ENCODE results near the gene CCDC148.

Gene CCDC148

DNA sequence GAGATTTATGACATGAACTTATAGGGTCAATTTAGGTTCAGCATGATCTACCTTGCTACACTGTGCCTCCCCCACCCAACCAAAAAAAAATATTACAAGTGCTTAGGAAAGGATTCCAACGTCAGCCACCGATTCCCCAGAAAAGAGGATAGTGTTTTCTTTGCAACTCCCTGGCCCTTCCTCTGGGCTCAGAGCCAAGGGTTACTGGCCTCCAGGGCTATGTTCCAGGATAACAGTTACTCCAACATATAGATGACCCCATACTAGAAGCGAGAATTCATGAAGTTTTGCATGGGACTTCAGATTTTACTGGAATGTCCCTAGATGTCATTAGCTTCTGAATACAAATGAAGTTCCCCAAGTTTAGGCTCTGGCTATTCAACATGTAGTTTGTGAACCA lies 182.8 kb downstream of the CCDC148 start:
- TF ChIP-seq, protein P1, sequence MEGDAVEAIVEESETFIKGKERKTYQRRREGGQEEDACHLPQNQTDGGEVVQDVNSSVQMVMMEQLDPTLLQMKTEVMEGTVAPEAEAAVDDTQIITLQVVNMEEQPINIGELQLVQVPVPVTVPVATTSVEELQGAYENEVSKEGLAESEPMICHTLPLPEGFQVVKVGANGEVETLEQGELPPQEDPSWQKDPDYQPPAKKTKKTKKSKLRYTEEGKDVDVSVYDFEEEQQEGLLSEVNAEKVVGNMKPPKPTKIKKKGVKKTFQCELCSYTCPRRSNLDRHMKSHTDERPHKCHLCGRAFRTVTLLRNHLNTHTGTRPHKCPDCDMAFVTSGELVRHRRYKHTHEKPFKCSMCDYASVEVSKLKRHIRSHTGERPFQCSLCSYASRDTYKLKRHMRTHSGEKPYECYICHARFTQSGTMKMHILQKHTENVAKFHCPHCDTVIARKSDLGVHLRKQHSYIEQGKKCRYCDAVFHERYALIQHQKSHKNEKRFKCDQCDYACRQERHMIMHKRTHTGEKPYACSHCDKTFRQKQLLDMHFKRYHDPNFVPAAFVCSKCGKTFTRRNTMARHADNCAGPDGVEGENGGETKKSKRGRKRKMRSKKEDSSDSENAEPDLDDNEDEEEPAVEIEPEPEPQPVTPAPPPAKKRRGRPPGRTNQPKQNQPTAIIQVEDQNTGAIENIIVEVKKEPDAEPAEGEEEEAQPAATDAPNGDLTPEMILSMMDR (IDR thresholded peaks at IDR 0.05; ENCODE audit: low read length, missing control alignments), result no peak
- DNase-seq (ENCODE audit: low read depth), result no peak
- no peak overlapping the region for H3K4me3 ChIP-seq (replicated peaks; ENCODE audit: low read depth, low read length)

DNA sequence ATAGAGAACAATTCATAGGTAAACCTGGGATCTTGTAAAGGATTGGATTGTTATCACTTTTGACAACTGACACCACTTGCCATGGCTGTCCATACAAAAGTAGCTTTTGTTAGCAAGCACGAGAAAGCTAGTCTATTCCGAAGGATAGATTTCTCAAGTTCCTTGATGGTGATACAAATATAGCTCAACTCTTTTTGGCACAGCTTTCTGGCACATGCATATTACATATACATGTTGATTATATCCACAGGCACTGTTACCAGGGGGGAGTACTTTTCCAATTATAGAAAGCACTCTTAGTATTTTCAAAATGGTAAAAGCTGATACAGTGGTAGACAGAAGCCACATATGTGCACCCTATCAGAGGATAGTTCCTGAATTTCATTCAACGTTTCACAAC lies 186.0 kb downstream of the CCDC148 start:
- no peak overlapping the region for H3K4me3 ChIP-seq (replicated peaks; ENCODE audit: low read depth, low read length)
- TF ChIP-seq, protein P1 (IDR thresholded peaks at IDR 0.05; ENCODE audit: low read length, missing control alignments), result no peak
- DNase-seq (ENCODE audit: low read depth), result no peak

DNA sequence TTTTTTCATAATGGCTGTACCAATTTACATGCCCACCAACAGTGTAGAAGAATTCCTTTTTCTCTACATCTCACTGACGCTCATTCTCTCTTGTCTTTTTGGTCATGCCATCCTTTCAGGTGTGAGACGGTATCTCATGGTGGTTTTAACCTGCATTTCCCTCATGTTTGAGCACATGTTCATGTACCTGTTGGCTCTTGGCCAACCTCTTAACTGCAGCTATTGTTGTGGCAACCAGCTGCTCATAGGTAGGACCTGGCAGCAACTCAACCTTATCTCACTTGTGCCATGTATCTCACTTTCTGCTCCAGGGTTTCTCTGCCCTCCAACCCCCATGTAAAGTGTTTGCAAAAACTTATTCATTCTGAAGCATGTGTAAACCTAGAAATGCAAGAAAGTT lies 187.4 kb downstream of the CCDC148 start:
- TF ChIP-seq, protein P1 (IDR thresholded peaks at IDR 0.05; ENCODE audit: low read length, missing control alignments), result no peak
- H3K4me3 ChIP-seq (replicated peaks; ENCODE audit: low read depth, low read length), result no peak overlapping the region
- no peak for DNase-seq (ENCODE audit: low read depth)

DNA sequence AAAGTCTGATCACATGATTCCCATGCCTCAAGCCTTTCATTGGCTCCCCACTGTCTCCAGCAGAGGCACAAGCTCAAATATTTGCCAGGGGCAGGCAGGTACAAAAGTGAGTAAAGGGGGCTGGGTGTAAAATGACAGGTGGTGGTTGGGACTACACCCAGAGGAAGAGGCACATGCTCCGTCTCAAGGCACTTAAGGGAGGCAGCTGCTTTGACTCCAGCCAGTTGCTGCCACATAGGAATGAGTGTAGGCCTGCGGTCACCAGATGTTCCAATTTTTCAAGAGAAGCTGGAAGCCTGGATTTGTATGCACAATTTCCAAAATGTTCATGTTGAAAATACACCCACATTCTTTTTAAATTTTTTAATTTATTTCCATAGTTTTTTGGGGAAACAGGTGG lies 190.4 kb downstream of the CCDC148 start:
- DNase-seq (ENCODE audit: low read depth), result no peak
- no peak overlapping the region for H3K4me3 ChIP-seq (replicated peaks; ENCODE audit: low read depth, low read length)
- TF ChIP-seq, protein P1 (IDR thresholded peaks at IDR 0.05; ENCODE audit: low read length, missing control alignments), result no peak

DNA sequence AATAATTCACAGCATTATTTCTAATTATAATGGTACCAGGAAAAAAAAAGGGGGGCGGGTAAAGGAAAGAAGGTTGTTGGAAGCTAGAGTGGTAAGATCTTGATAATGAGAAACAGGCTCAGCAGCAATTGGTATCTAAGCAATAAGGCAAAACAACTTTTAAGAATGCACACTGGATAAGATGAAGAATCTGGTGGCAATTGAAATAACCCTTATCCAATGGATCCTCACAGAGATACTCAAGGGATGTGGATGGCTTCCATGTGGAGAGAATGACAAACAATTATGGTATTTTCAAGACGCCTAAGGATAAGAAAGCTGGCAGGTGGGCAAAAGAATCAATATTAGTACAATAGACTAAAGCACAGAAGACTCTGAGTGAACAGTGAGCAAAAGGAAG lies 201.3 kb downstream of the CCDC148 start:
- TF ChIP-seq, protein P1 (IDR thresholded peaks at IDR 0.05; ENCODE audit: low read length, missing control alignments), result no peak
- H3K4me3 ChIP-seq (replicated peaks; ENCODE audit: low read depth, low read length), result no peak overlapping the region
- no peak for DNase-seq (ENCODE audit: low read depth)

DNA sequence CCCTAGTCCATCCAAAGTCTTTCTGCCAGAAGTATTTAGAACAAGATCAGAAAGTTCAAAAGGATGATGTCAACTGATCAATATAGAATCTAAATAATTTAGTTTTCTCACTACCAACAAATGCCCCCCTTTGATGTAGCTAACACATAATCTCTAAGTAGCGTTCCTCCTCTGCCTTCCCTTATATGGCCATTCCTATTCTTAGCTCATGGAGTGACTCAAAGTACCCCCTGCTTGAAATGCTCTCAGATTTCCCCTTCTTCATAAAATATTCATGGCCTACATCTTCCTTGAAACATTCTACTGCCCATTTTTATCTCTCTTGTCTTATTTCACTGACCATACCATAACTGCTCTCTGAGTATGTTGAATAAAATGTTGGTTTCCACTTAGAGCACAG lies 203.4 kb downstream of the CCDC148 start:
- DNase-seq (ENCODE audit: low read depth), result no peak
- TF ChIP-seq, protein P1 (IDR thresholded peaks at IDR 0.05; ENCODE audit: low read length, missing control alignments), result no peak
- no peak overlapping the region for H3K4me3 ChIP-seq (replicated peaks; ENCODE audit: low read depth, low read length)

DNA sequence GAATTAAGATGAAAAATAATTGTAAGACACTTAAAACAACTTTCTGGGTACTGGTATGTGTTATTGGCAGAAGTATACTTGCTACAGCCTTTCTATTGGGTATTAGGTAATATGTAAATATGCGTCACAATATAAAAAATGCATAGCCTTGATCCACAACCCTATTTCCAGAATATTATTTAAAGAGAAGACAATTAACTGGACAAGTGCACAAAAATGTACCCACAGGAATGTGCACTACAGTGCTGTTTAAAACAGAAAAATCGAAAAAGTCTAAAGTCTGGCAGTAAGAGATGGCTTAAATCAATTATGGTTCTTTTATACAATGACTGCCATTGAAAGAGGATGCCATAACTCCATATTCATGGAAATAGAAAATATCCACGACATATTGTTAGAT lies 205.2 kb downstream of the CCDC148 start:
- TF ChIP-seq, protein P1 (IDR thresholded peaks at IDR 0.05; ENCODE audit: low read length, missing control alignments), result no peak
- no peak overlapping the region for H3K4me3 ChIP-seq (replicated peaks; ENCODE audit: low read depth, low read length)
- DNase-seq (ENCODE audit: low read depth), result no peak

All from fibroblast of pulmonary artery (primary cell).